Right lobe of liver (tissue), 6 donors: ENCODE data around the gene MAP7D1. TPM values are rescaled to one million over a fixed set of nuclear protein-coding genes. Genes with fewer than 3 reads are reported as not detected.

Experiments
- ATAC-seq, 4 donors: fragments of 200-7000 bp; cut with Tn5 transposase; one replicate each; pipeline ENCODE4 v1.9.1; 2020; ENCODE audit warnings: mild to moderate bottlenecking in 4 of 4, moderate library complexity in 4 of 4
- DNase-seq, 3 donors: peaks; one replicate each; pipeline ENCODE4 v3.0.0-alpha.2; 2020
- H3K27ac ChIP-seq, 3 donors: fragments of 200-600 bp; one replicate each; pipeline ENCODE4 v1.8.0; 2022
- H3K27me3 ChIP-seq, 2 donors: fragments of 200-600 bp; one replicate each; pipeline ENCODE4 v1.8.0; 2022
- H3K36me3 ChIP-seq, 4 donors: fragments of 200-600 bp; sonication (generic) in 1 of 4; one replicate each; pipeline versions ENCODE4 v1.5.1 to v1.8.0; 2017 to 2022; ENCODE audit warnings: control low read depth in 1 of 4
- H3K4me1 ChIP-seq, 4 donors: fragments of 200-600 bp; sonication (generic) in 1 of 4; one replicate each; pipeline versions ENCODE4 v1.5.1 to v1.8.0; 2017 to 2022; ENCODE audit warnings: control low read depth in 1 of 4
- H3K4me3 ChIP-seq, 3 donors: fragments of 200-600 bp; one replicate each; pipeline ENCODE4 v1.8.0; 2022
- H3K9me3 ChIP-seq, 4 donors: fragments of 200-600 bp; sonication (generic) in 1 of 4; one replicate each; pipeline versions ENCODE4 v1.5.1 to v1.8.0; 2017 to 2022; ENCODE audit warnings: control low read depth in 1 of 4
- CTCF ChIP-seq, 4 donors: fragments of 200-600 bp in 3 of 4; fragments of 450-650 bp in 1 of 4; IDR thresholded peaks; one replicate each; pipeline versions ENCODE4 v1.5.1 to v1.8.0; 2016 to 2022; ENCODE audit warnings: antibody characterized with exemption in 4 of 4, mild to moderate bottlenecking in 2 of 4
- POLR2A ChIP-seq: fragments of 450-650 bp; IDR thresholded peaks from one replicate; pipeline ENCODE4 v1.6.1; 2017; ENCODE audit warnings: antibody characterized with exemption, mild to moderate bottlenecking
- WGBS: methylation state at CpG from one replicate; pipeline ENCODE4 v1.1.6; 2018; ENCODE audit warnings: low coverage, low lambda C conversion rate; ENCODE audit not compliant: insufficient coverage; ENCODE audit errors: missing lambda C conversion rate; 5-methylcytosine and 5-hydroxymethylcytosine counted together
- intact Hi-C, 2 donors: fragments of 100-400 bp; cut with DNase I; formaldehyde crosslinking; loops; one replicate each; pipeline versions ENCODE4 v1.11.2 to v1.14.1; 2022
- total RNA-seq, 6 experiments: library from RNA; depleted of rRNA in 2 of 6; stranded (reverse); fragments of >200 nt in 2 of 6; fragmentation: NEBNext Ultra II Directional in 3 of 6; extraction: Animal tissue kit (Norgen Biotek cat#: 25700) in 3 of 6; gene quantifications; one replicate each; pipeline versions ENCODE4 v1.1.0 to v1.2.4, GENCODE V29; 2016 to 2023
- donor health status: DM: no; HTN: yes; CAD: no.
- donor health status: DM: no; HTN: no; CAD: no.
- donor health status: DM: no; HTN: no; CAD: no.
- donor health status: DM: no; HTN: yes; CAD: no.
- donor health status: DM: no; HTN: yes; CAD: no.

MAP7D1 gene
- total RNA-seq, 6 experiments from 2014 or later, result 10.2 to 28.2 (median 15.8) TPM

GRCh38 chr1:36166938-36167905, 11.3 kb downstream of the MAP7D1 start:
- WGBS, result 89% methylated on average over 6 of the region's 15 CpGs
- no peaks in the 10 kb centered on the region for H3K9me3 ChIP-seq
- DNase-seq (no peak), ATAC-seq (no peak)
- no peak overlapping the region for H3K27ac ChIP-seq
- TF ChIP-seq CTCF (IDR thresholded peaks at IDR 0.05), result no peak
- no peak for TF ChIP-seq POLR2A
- H3K4me3 ChIP-seq, result no peak overlapping the region
- peaks cover 0 to 12% (median 1%) of the 10 kb centered on the region in 4 donors for H3K36me3 ChIP-seq
- H3K4me1 ChIP-seq, result no peaks in the 10 kb centered on the region
- intact Hi-C loops, result no loop called here
- H3K27me3 ChIP-seq, result no peaks in the 10 kb centered on the region

DNA sequence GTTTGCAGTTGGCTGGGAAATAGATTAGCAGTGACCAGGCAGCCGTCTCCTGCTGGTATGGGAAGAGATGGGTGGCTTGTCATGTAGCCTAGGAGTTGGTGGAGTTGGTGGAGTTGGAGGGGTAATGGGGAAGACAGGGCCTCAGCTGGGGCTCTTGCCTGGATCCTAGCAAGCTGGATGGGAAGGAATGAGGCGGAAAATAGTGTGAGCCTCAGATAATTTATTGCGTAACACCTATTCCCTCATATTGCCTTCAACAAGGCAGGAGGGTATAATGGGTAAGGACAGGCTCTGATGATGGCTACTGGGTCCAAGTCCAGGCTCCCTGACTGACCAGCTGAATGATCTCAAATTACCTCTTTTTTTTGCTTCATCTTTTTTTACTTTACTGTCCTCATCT, 12.6 kb downstream of the MAP7D1 start:
- no peak for DNase-seq
- Histone ChIP-seq H3K4me1 (no peaks in the 10 kb centered on the region), H3K27me3 (no peaks in the 10 kb centered on the region), H3K27ac (no peak overlapping the region), H3K4me3 (no peak overlapping the region), H3K36me3 (peaks cover 7 to 25% (median 8%) of the 10 kb centered on the region in 4 donors), H3K9me3 (no peaks in the 10 kb centered on the region)
- no peak for ATAC-seq
- 89% methylated on average over 3 of the region's 3 CpGs for WGBS
- intact Hi-C loops, result no loop called here
- TF ChIP-seq CTCF (IDR thresholded peaks at IDR 0.05), result no peak

- WGBS, result 86% methylated on average over 3 of the region's 12 CpGs
- peaks cover 10 to 34% (median 11%) of the 10 kb centered on the region in 4 donors for H3K36me3 ChIP-seq
Observed at GRCh38 chr1:36170643-36171412, 14.9 kb downstream of the MAP7D1 start.

More at GRCh38 chr1:36170643-36171412, 14.9 kb downstream of the MAP7D1 start:
- Histone ChIP-seq H3K27me3 (no peaks in the 10 kb centered on the region), H3K27ac (no peak overlapping the region), H3K4me3 (no peak overlapping the region), H3K4me1 (no peaks in the 10 kb centered on the region), H3K9me3 (no peaks in the 10 kb centered on the region)
- intact Hi-C loops, result no loop called here
- ATAC-seq, result no peak
- no peak for TF ChIP-seq CTCF (IDR thresholded peaks at IDR 0.05)
- no peak for TF ChIP-seq POLR2A
- DNase-seq, result no peak
